Nasal cavity respiratory epithelium epithelial cell of viscerocranial mucosa (primary cell): Measurements from ENCODE around the gene ERVV-1. TPM values are rescaled to one million over a fixed set of nuclear protein-coding genes. Genes with fewer than 3 reads are reported as not detected.

Source experiments
- total RNA-seq: library from RNA; depleted of rRNA; stranded (reverse); fragments of >200 nt; gene quantifications from 2 replicates; pipeline ENCODE4 v1.2.3, GENCODE V29; 2014

ERVV-1 gene, protein sequence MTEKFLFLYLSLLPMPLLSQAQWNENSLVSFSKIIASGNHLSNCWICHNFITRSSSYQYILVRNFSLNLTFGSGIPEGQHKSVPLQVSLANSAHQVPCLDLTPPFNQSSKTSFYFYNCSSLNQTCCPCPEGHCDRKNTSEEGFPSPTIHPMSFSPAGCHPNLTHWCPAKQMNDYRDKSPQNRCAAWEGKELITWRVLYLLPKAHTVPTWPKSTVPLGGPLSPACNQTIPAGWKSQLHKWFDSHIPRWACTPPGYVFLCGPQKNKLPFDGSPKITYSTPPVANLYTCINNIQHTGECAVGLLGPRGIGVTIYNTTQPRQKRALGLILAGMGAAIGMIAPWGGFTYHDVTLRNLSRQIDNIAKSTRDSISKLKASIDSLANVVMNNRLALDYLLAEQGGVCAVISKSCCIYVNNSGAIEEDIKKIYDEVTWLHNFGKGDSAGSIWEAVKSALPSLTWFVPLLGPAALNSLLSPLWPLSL
- total RNA-seq, result not detected in 2 replicates

GRCh38 chr19:53013621-53014020 lies at the start of gene ERVV-1:
TSS of gene ERVV-1 (plus strand) at chr19:53013921. CDS start at chr19:53014091, 170 bp downstream.

Other genes starting within 250 kb of the ERVV-1 start
- 15.7 and 22.0 TPM in 2 replicates for gene ZNF600, start 227.1 kb upstream of the ERVV-1 start, total RNA-seq
- 57.1 and 73.3 TPM in 2 replicates for gene ZNF28, start 192.3 kb upstream of the ERVV-1 start, total RNA-seq
- 78.6 and 94.8 TPM in 2 replicates for gene ZNF468, start 156.3 kb upstream of the ERVV-1 start, total RNA-seq
- 18.5 and 22.7 TPM in 2 replicates for gene ZNF320, start 116.3 kb upstream of the ERVV-1 start, total RNA-seq
- gene ZNF888, start 90.5 kb upstream of the ERVV-1 start, total RNA-seq, result 15.7 and 17.1 TPM in 2 replicates
- gene ZNF816, start 51.0 kb upstream of the ERVV-1 start, total RNA-seq, result 24.3 and 32.6 TPM in 2 replicates
- gene ERVV-2, start 30.8 kb downstream of the ERVV-1 start, total RNA-seq, result not detected in 2 replicates
- 15.4 and 39.6 TPM in 2 replicates for gene ZNF160, start 89.5 kb downstream of the ERVV-1 start, total RNA-seq
- gene ZNF415, start 119.0 kb downstream of the ERVV-1 start, total RNA-seq, result 12.3 and 15.4 TPM in 2 replicates
- 9.6 and 12.8 TPM in 2 replicates for gene ZNF347, start 145.1 kb downstream of the ERVV-1 start, total RNA-seq
- gene ZNF665, start 179.4 kb downstream of the ERVV-1 start, total RNA-seq, result 2.7 and 6.5 TPM in 2 replicates
- gene ZNF677, start 241.0 kb downstream of the ERVV-1 start, total RNA-seq, result 19.1 and 29.0 TPM in 2 replicates
- not detected in 2 replicates for gene VN1R2, start 244.4 kb downstream of the ERVV-1 start, total RNA-seq